ENCODE results near the gene PHF13.
"Not testable (repeated sequence)": the region's sequence is repeated elsewhere in the genome, so short reads cannot be mapped to it uniquely, and the experiment has no call there.

The PHF13 gene

DNA sequence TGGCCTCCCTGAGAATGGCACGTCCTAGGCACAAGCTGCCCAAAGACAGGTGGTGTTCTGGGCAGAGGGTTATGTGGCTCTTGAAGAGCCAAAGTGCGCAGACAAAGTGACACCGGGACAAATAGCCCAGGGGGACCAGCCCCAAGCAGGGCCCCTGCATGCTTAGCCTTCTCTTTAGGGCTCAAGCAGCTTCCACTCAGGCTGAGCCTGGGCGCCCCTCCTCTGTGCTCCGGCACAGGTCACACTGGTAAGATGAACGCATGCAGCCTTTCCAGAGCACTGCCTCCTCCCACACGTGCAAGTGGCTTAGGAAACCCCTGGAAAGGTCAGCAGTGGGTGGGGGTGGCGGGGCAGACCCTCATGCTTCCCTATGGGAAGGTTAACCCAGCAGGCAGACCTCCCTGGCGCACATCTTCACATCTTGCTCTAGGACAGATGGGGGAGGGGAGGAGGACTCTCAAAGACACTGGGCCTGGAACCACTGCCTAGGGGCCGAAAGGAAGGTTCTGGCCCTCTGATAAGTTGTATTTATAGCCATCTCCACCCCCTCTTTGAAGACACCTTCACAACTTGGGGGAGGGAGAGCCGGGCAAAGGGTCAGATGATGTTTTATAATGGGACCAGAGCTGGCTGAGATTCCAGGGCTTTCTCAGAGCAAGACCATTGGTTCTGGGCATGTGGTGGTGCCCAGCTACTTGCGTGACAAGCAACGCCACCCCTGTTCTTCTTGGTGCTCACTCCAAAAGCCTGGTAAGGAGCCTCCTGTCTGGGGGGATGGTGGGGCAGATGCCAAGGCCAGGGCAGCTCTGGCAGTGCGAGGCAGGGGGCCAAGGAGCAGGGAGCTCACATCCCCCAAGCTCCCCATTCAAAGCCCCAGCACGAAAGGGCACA is 16.4 kb upstream of the PHF13 start:
- TF ChIP-seq, protein P1, sequence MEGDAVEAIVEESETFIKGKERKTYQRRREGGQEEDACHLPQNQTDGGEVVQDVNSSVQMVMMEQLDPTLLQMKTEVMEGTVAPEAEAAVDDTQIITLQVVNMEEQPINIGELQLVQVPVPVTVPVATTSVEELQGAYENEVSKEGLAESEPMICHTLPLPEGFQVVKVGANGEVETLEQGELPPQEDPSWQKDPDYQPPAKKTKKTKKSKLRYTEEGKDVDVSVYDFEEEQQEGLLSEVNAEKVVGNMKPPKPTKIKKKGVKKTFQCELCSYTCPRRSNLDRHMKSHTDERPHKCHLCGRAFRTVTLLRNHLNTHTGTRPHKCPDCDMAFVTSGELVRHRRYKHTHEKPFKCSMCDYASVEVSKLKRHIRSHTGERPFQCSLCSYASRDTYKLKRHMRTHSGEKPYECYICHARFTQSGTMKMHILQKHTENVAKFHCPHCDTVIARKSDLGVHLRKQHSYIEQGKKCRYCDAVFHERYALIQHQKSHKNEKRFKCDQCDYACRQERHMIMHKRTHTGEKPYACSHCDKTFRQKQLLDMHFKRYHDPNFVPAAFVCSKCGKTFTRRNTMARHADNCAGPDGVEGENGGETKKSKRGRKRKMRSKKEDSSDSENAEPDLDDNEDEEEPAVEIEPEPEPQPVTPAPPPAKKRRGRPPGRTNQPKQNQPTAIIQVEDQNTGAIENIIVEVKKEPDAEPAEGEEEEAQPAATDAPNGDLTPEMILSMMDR (IDR thresholded peaks at IDR 0.05; ENCODE audit: control insufficient read depth, insufficient read depth, low read depth, low read length, missing control alignments), result no peak
- no peak overlapping the region for H3K4me3 ChIP-seq (ENCODE audit: control insufficient read depth, low read depth, low read length)

DNA sequence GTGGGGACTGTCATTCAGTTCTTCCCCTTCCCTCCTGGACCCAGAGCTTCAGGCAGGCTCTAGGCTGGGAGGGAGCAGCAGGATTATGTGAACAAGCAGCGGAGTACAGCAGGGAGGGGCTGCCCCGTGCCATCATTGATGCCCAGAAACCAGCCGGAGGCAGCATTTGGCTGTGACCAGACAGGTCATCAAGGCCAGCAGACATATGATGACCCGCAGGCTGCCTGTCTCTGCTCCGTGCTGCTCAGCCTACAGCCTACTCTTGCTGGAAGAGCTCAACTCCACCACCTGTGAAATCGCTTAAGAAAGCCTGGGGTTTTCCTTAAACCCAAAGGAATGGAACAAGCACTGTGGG is 15.8 kb upstream of the PHF13 start:
- no peak overlapping the region for H3K4me3 ChIP-seq (ENCODE audit: control insufficient read depth, low read depth, low read length)
- TF ChIP-seq, protein P1 (IDR thresholded peaks at IDR 0.05; ENCODE audit: control insufficient read depth, insufficient read depth, low read depth, low read length, missing control alignments), result no peak
- DNase-seq (ENCODE audit: low read depth), result no peak

More for the DNA sequence above, 16.4 kb upstream of the PHF13 start:
- DNase-seq (ENCODE audit: low read depth), result no peak

DNA sequence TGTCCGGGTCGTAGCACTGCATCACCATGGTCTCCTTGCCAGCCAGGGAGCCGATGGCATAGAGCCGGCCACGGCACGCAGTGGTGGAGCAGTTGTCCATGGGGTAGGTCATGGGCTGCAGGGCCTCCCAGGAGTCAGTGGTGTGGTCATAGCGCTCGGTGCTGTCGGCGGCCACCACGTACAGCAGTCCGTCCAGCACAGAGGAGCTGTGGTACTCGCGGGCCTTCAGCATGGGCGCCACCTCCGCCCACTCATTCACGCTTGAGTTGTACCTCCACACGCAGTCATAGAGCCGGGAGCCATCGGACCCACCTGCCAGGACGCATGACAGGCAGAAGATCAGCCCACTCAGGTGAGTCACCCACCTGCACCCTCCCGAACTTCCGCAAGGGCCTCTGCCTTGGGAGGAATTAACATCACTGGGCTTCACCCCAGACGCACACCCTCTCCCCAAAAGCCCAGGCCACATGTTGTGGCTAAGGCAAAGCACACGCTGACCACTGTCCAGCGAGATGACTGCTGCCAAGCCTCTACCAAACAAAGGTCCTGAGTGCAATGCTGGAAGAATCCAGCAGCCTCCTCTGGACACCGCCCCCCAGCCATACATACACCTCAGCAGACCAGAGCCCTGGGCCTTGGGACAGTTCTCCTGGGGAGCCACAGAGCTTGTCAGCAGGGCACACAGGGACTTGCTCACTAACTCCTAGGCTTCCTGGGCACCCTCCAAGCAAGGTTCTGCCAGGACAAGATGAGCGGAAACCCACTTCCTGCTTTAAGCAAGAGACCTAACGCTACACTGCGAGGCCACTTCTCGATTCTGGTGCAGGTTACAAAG is 14.2 kb upstream of the PHF13 start:
- no peak for DNase-seq (ENCODE audit: low read depth)
- H3K4me3 ChIP-seq (ENCODE audit: control insufficient read depth, low read depth, low read length), result peak overlapping the region; percentile 19
- TF ChIP-seq, protein P1 (IDR thresholded peaks at IDR 0.05; ENCODE audit: control insufficient read depth, insufficient read depth, low read depth, low read length, missing control alignments), result no peak

DNA sequence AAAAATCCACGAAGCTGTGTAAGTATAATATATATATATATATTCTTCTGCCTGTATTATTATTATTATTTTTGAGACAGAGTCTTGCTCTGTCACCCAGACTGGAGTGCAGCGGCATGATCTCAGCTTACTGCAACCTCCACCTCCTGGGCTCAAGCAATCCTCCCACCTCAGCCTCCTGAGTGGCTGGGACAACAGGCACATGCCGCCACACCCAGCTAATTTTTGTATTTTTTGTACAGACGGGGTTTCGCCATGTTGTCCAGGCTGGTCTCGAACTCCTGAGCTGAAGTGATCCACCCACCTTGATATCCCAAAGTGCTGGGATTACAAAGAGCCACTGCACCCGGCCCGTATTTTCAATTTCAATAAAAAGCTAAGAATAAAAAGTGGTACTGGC is 13.5 kb upstream of the PHF13 start:
- H3K4me3 ChIP-seq (ENCODE audit: control insufficient read depth, low read depth, low read length), result peak overlapping the region; percentile 96
- not testable (repeated sequence) for DNase-seq (ENCODE audit: low read depth)

DNA sequence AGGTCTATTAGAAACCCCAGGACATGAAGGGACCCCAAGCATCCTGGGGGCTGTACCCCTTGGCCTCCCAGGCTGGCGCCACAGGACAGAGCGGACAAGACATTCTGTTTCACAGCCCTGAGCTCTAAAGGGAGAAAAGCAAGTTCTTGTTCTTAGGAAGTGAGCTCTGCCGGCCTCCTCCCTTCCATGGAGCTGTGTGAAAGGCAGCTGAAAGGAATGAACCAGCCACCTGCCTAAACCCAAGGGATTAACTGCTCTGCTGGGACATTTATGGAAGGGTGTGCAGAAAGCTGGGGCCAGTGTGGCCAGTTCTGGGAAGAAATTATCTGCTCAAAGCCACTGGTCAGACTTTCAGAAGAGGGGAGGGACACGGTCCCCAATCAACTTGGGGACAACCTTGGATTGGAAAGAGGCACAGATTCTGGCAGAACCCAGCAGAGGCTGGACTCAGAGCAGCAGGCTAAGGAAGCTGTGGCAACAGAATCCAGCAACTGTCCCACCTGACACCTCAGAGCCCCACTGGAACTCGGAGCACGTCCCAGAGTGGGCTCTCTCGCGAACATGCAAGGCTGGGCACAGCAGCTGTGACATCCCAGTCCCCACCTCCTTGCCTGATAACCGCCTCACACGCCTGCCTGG is 13.0 kb upstream of the PHF13 start:
- TF ChIP-seq, protein P1 (IDR thresholded peaks at IDR 0.05; ENCODE audit: control insufficient read depth, insufficient read depth, low read depth, low read length, missing control alignments), result no peak
- H3K4me3 ChIP-seq (ENCODE audit: control insufficient read depth, low read depth, low read length), result peak overlapping the region; percentile 96
- no peak for DNase-seq (ENCODE audit: low read depth)

DNA sequence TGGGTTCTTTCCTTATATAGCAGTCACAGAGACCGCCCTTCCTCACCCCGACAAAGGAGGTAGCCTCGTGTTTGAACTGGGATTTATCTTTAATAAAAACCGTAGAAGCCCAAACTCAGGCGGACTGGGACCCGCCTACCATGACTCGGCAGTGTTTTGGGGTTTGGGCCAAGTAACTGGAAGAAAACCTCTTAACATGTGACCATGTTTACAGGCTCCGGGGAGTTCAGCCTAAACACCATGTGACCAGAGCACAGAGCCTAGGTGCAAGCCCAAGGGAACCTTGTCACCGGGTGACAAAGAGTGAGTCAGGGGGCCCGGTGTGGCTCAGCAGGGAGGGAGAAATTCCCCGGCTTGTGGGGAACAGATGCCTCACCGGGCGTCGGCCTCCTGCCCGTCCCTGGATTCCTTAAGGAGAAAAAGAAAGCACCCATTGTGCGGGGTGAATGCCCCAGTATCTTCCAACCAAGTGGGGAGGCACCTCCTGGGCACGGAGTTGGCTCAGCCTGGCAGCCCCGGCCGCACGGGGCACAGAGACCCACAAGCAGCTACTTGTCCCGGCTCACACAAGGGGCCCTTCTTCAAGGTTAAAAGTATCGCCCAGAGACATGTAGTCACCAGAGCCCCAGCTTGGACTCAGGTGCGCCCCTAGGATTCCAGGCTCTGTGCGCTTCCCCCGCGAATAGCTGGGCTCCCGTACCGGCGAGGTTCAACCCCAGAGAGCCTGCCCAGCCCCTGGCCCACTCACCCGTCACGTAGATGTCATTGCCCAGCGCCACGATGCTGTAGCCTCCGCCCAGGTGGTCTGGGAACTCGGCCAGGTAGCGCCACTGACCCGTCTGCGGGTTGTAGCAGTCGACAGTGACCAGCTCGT is 12.2 kb upstream of the PHF13 start:
- TF ChIP-seq, protein P1 (IDR thresholded peaks at IDR 0.05; ENCODE audit: control insufficient read depth, insufficient read depth, low read depth, low read length, missing control alignments), result no peak
- H3K4me3 ChIP-seq (ENCODE audit: control insufficient read depth, low read depth, low read length), result peak overlapping the region; percentile 96
- DNase-seq (ENCODE audit: low read depth), result peak; percentile 76
